ENCODE measurements around the gene FARP1.

Gene FARP1

GRCh38 chr13:98490195-98490836 lies 347.4 kb downstream of the FARP1 start:
- DNase-seq: no peak

DNA sequence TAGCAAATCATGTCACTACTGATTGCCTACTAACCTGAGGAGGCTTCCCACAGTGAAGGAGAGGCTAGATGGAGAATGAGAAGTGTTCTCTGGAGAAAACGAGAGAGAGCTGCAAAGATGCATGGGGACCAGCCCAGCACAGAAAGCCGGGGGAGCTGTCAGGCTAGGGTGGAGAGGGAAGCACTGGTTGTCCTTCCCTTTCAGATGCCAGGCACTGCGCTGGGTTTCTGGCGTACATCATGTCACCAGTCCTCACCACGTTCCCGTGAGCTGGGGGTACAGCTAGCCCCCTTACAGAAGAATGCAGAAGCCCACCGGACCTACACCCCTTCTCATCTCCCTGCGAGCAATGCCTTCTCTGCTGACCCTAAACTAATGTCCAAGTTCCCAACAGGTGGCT lies 348.0 kb downstream of the FARP1 start:
- DNase-seq: no peak

DNA sequence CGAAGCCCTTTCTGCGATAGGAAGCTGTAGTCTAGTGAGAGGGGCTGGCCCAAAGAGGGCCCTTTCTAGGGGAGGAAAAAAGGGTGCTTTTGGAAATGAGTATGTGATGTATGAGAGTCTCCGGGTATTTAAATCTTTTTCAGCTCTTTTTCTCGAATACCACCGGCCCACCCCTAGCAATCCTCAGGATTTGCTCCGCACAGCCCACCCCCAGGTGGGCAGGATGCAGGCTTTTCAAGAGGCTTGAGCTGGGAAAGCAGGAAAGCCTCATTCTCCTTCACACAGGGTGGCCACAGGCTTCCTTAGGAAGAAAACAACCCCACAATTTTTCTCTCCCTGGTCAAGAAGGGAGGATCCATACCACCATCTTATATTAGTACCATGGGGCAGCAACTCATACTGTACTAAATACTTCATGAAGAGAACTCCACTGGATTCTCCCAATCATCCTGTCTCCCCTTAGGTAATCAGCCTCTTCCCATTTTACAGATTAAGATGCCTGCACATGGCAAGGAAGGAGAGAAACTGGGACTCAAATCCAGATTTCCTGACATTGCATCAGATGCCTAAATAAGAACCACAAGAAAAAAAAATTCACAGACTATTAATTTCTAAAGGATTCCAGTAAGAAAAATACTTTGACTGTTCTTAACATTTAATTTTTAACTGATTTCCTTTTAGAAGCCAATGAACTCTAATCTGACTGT lies 349.6 kb downstream of the FARP1 start:
- DNase-seq: no peak

DNA sequence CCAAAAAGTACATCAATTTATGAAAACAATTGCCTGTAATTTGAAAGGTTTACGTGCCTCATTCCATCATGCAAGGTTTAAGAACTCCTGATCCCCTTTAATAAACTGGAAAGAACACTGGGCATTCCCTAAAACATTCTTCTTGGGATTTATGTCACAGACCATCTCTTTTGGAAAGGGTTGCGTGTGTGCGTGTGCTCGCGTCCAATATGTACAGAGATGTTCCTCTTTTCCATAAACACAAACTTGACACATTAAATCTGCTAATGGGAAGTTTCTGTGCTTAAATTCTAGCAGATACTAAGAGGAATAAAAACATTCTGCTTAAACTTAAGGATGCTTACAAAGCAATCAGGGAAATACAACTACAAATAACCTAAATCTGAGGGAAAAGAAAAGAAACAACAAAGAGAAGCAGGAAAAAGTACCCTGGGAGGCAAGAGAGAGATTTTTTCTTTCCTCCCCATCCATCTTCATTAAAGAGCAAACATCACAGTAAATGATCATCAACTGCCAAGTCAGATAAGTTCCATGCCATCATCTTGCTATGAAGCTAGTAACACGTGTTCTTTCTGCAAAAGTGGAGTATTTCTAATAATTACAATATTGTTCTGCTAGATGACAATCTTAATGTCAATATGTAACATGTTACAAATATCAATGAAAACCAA lies 350.3 kb downstream of the FARP1 start:
- no peak for DNase-seq

DNA sequence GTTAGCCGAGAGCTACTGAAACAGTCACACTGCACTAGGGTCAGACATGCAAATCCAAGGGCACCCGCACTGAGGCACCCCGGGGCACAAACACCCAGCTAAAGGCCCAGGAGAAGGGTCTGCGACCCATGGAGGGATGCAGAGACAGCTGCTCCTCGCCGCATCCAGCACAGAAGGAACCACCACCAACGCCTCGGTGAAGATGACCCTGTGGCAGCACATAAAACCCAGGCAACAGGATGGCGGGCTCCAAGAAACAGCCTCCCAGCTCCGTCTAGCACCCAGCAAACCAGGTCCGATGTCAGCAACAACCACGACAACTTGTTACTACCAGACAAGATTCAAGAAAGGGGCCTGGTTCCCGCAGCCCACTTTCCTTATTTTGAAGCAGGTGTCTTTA lies 351.9 kb downstream of the FARP1 start:
- no peak for DNase-seq

GRCh38 chr13:98495627-98496478 lies 353.0 kb downstream of the FARP1 start:
- no peak for DNase-seq

DNA sequence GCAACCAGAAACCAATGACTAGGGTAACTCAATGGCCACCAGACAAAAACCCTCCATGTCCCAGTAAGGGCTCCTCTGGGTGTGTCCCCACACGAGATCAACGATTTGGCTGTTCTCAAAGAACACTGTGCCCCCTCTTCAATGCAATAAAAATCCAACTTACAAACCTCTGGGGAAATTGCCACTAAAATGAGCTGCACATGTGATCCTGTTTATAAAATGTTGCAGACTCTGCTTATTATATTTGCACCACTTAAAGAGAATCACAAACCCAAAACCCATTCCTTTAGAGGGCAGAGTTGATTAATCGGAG lies 353.5 kb downstream of the FARP1 start:
- DNase-seq: no peak

DNA sequence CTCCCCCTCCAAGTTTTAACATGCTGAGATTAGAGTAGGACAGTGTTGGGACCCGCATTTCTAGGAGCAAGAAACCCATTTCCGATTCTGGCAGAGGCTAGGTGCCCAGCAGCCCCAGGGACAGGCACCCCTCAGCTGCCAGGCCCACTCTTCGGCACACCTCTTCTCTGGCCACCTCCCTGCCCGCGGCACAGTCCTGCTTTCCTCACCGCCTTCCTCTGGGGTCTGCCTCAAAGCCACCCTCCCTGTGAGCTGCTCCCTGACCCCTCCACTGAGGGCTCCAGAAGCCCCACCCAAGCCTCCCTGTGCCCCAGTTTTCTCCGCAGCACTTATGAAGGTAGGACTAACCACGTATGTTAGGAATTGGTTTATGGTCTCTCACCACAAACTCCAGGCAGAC lies 354.1 kb downstream of the FARP1 start:
- DNase-seq: no peak

- no peak for DNase-seq
These were observed 358.1 kb downstream of the FARP1 start for GRCh38 chr13:98500963-98501421.

- DNase-seq: no peak
These were observed 360.5 kb downstream of the FARP1 start for GRCh38 chr13:98503175-98504028.

- no peak for DNase-seq
These were observed 361.1 kb downstream of the FARP1 start for GRCh38 chr13:98504029-98504351.

DNA sequence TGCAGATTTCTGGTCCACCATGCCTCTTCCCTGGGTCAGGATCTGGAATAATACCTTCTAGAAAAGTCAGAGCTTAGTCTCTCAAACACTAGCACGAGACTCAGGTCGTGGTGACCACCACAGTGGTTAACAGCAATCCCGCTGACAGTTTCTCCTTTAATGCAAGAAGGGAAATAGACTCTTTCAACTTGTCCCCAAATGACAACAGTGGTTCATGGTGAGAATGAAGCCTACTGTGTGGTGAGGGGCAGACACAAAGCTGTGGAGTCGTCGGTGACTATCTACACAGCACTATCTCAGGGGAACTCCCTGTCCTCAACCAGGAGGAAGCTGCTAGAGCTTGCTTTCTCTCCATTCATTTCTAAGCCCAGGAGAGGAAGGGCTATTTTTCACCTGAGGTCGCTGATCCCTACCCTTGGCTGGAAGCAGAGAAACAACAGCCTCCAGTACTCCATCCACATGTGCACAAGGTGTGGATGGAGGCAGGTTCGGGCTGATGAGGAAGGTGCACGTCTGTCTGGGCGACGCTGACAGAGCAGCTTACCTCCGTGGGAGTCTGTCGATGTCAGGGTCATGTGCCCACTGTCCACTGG lies 361.6 kb downstream of the FARP1 start:
- peak in 1 of 2 experiments; percentile 27 for DNase-seq
